Fibroblast of mammary gland (primary cell): ENCODE data around the gene TMEM30A.

Source experiments
- DNase-seq: peaks from one replicate; pipeline ENCODE4 v3.0.0-alpha.2; 2010; ENCODE audit warnings: low read depth
- H3K4me3 ChIP-seq: 2 replicates; pipeline ENCODE4 v1.5.1; 2011; ENCODE audit warnings: low read depth, mild to moderate bottlenecking, low read length, moderate library complexity; ENCODE audit not compliant: control insufficient read depth
- CTCF ChIP-seq: conservative IDR thresholded peaks from 2 replicates; pipeline ENCODE4 v1.5.1; 2011; ENCODE audit warnings: low read depth, low read length, inconsistent platforms; ENCODE audit not compliant: control insufficient read depth, insufficient read depth

Gene TMEM30A

GRCh38 chr6:75284632-75285282 lies at the start of gene TMEM30A:
TMEM30A (minus strand) TSS chr6:75284792; CDS start chr6:75284638, 154 bp downstream.
- peak; percentile 99 for DNase-seq
- TF ChIP-seq CTCF: no peak
- H3K4me3 ChIP-seq: peak within 1 kb of the TSS; percentile 93

- no peak overlapping the region for H3K4me3 ChIP-seq
- TF ChIP-seq CTCF: no peak
These were observed 49.1 kb upstream of the TMEM30A start for GRCh38 chr6:75333676-75334200.

GRCh38 chr6:75331151-75331550 lies 46.6 kb upstream of the TMEM30A start:
- no peak overlapping the region for H3K4me3 ChIP-seq
- no peak for TF ChIP-seq CTCF
- peak; percentile 92 for DNase-seq

More at GRCh38 chr6:75333676-75334200, 49.1 kb upstream of the TMEM30A start:
- no peak for DNase-seq

GRCh38 chr6:75329703-75330102 lies 45.1 kb upstream of the TMEM30A start:
- no peak for TF ChIP-seq CTCF
- no peak overlapping the region for H3K4me3 ChIP-seq
- DNase-seq: no peak

GRCh38 chr6:75327807-75328206 lies 43.2 kb upstream of the TMEM30A start:
- H3K4me3 ChIP-seq: no peak overlapping the region

GRCh38 chr6:75326557-75327258 lies 42.1 kb upstream of the TMEM30A start:
- H3K4me3 ChIP-seq: no peak overlapping the region
- no peak for TF ChIP-seq CTCF
- peak; percentile 51 for DNase-seq

More at GRCh38 chr6:75327807-75328206, 43.2 kb upstream of the TMEM30A start:
- DNase-seq: no peak
- TF ChIP-seq CTCF: no peak
